Measurements from ENCODE around the gene KRT3. TPM values are rescaled to one million over a fixed set of nuclear protein-coding genes. Genes with fewer than 3 reads are reported as not detected.

KRT3 gene
- total and polyA plus RNA-seq, 2 donors (not counting 1 experiment from before 2014, with no cell fraction given) = not detected

GRCh38 chr12:52772188-52772587, 23.7 kb downstream of the KRT3 start:
- Histone ChIP-seq H3K4me1 (ENCODE audit: control insufficient read depth in 2 of 2, insufficient read depth in 2 of 2, low read length in 2 of 2) (no peaks in the 10 kb centered on the region), H3K4me3 (ENCODE audit: control extremely low read depth in 1 of 5, extremely low read depth in 1 of 5, insufficient read depth in 1 of 5, low read depth in 2 of 5, low read length in 4 of 5) (no peak overlapping the region), H3K9ac (ENCODE audit: low read length) (no peak overlapping the region), H3K79me2 (ENCODE audit: control insufficient read depth, insufficient read depth, low read length) (no peaks in the 10 kb centered on the region), H3K27me3 (replicated peaks in 1 of 4; ENCODE audit: control extremely low read depth in 1 of 4, control insufficient read depth in 3 of 4, insufficient read depth in 4 of 4, low read length in 3 of 4) (peaks cover 0 to 11% (median 0%) of the 10 kb centered on the region in 4 experiments), H4K20me1 (ENCODE audit: control insufficient read depth, insufficient read depth, low read length, poor library complexity, severe bottlenecking) (no peaks in the 10 kb centered on the region), H3K9me3 (ENCODE audit: control extremely low read depth in 1 of 3, control insufficient read depth in 2 of 3, insufficient read depth in 1 of 3, low read length in 2 of 3) (peaks cover 0 to 2% (median 0%) of the 10 kb centered on the region in 3 donors), H3K27ac (ENCODE audit: low read length in 2 of 2) (no peak overlapping the region), H3K36me3 (replicated peaks in 1 of 2; ENCODE audit: control extremely low read depth in 1 of 2, control insufficient read depth in 1 of 2, extremely low read depth in 1 of 2, insufficient read depth in 2 of 2, low read length in 1 of 2) (no peaks in the 10 kb centered on the region), H2AFZ (ENCODE audit: insufficient read depth, low read depth, low read length, poor library complexity, severe bottlenecking) (no peak overlapping the region), H3K4me2 (replicated peaks; ENCODE audit: low read depth, low read length, poor library complexity, severe bottlenecking) (no peak overlapping the region)
- H3K9me3 Mint-ChIP-seq (ENCODE audit: insufficient read depth) = no peaks in the 10 kb centered on the region
- CTCF ChIA-PET = no interaction called here
- peaks cover 32% of the 10 kb centered on the region for H3K27me3 Mint-ChIP-seq
- H3K4me1 Mint-ChIP-seq = no peaks in the 10 kb centered on the region
- no peak overlapping the region for H3K4me3 Mint-ChIP-seq
- TF ChIP-seq EZH2 (IDR thresholded peaks at IDR 0.05; ENCODE audit: borderline replicate concordance, insufficient read depth, low read depth, low read length, poor library complexity, severe bottlenecking) (no peak), CTCF (IDR thresholded peaks at IDR 0.05) (no peak)
- no peak for DNase-seq
- ATAC-seq (ENCODE audit: low read depth) = no peak
- intact Hi-C loops (cut with micrococcal nuclease) = no loop called here
- POLR2A ChIA-PET = no interaction called here
- 89% methylated on average over 3 of the region's 4 CpGs for WGBS (ENCODE audit: insufficient coverage)
- H3K27ac Mint-ChIP-seq = no peak overlapping the region

- no peaks in the 10 kb centered on the region for H4K20me1 ChIP-seq (ENCODE audit: control insufficient read depth, insufficient read depth, low read length, poor library complexity, severe bottlenecking)
- ChIA-PET CTCF (no interaction called here), POLR2A (no interaction called here)
- H3K36me3 ChIP-seq (replicated peaks in 1 of 2; ENCODE audit: control extremely low read depth in 1 of 2, control insufficient read depth in 1 of 2, extremely low read depth in 1 of 2, insufficient read depth in 2 of 2, low read length in 1 of 2) = no peaks in the 10 kb centered on the region
- H3K4me3 Mint-ChIP-seq = no peak overlapping the region
- H3K9me3 ChIP-seq (ENCODE audit: control extremely low read depth in 1 of 3, control insufficient read depth in 2 of 3, insufficient read depth in 1 of 3, low read length in 2 of 3) = peaks cover 0 to 2% (median 0%) of the 10 kb centered on the region in 3 donors
- ATAC-seq (ENCODE audit: low read depth) (no peak), DNase-seq (no peak)
- H3K27ac Mint-ChIP-seq = no peak overlapping the region
- no peak overlapping the region for H3K9ac ChIP-seq (ENCODE audit: low read length)
- peaks cover 0 to 15% (median 0%) of the 10 kb centered on the region in 4 experiments for H3K27me3 ChIP-seq (replicated peaks in 1 of 4; ENCODE audit: control extremely low read depth in 1 of 4, control insufficient read depth in 3 of 4, insufficient read depth in 4 of 4, low read length in 3 of 4)
- no peaks in the 10 kb centered on the region for H3K4me1 Mint-ChIP-seq
- no peaks in the 10 kb centered on the region for H3K4me1 ChIP-seq (ENCODE audit: control insufficient read depth in 2 of 2, insufficient read depth in 2 of 2, low read length in 2 of 2)
- WGBS (ENCODE audit: insufficient coverage) = 92% methylated on average over 4 of the region's 4 CpGs
- no peak overlapping the region for H3K4me2 ChIP-seq (replicated peaks; ENCODE audit: low read depth, low read length, poor library complexity, severe bottlenecking)
- H2AFZ ChIP-seq (ENCODE audit: insufficient read depth, low read depth, low read length, poor library complexity, severe bottlenecking) = no peak overlapping the region
- TF ChIP-seq EZH2 (IDR thresholded peaks at IDR 0.05; ENCODE audit: borderline replicate concordance, insufficient read depth, low read depth, low read length, poor library complexity, severe bottlenecking) = no peak
- TF ChIP-seq CTCF (IDR thresholded peaks at IDR 0.05) = no peak
- no peak overlapping the region for H3K27ac ChIP-seq (ENCODE audit: low read length in 2 of 2)
- H3K27me3 Mint-ChIP-seq = peaks cover 29% of the 10 kb centered on the region
- no peaks in the 10 kb centered on the region for H3K9me3 Mint-ChIP-seq (ENCODE audit: insufficient read depth)
- no peaks in the 10 kb centered on the region for H3K79me2 ChIP-seq (ENCODE audit: control insufficient read depth, insufficient read depth, low read length)
- H3K4me3 ChIP-seq (ENCODE audit: control extremely low read depth in 1 of 5, extremely low read depth in 1 of 5, insufficient read depth in 1 of 5, low read depth in 2 of 5, low read length in 4 of 5) = no peak overlapping the region
- intact Hi-C loops (cut with micrococcal nuclease) = no loop called here
These were observed 24.4 kb downstream of the KRT3 start for GRCh38 chr12:52771505-52771904.
